K562 (cell line): ENCODE measurements around the gene PRKACA. TPM values are rescaled to one million over a fixed set of nuclear protein-coding genes. Genes with fewer than 3 reads are reported as not detected.

Experiments
- HDAC3 ChIP-seq: fragments of 450-650 bp; IDR thresholded peaks from 2 replicates; pipeline ENCODE4 v1.6.1; 2018; ENCODE audit warnings: borderline replicate concordance, mild to moderate bottlenecking, moderate library complexity; ENCODE audit not compliant: partially characterized antibody
- HNRNPK ChIP-seq: fragments of 200-400 bp; formaldehyde crosslinking; IDR thresholded peaks from one replicate; pipeline ENCODE4 v1.6.1; 2018; ENCODE audit warnings: mild to moderate bottlenecking, low read depth, low read length; ENCODE audit not compliant: poor library complexity, severe bottlenecking
- MTA1 ChIP-seq: fragments of 450-650 bp; IDR thresholded peaks from 2 replicates; pipeline ENCODE4 v1.6.1; 2017; ENCODE audit warnings: borderline replicate concordance
- POLR2AphosphoS2 ChIP-seq: IDR thresholded peaks from 2 replicates; pipeline ENCODE4 v1.6.1; 2012; ENCODE audit warnings: low read length, improper control_type of control experiment
- SMAD4 ChIP-seq: fragments of 250-450 bp; sonication (Bioruptor Pico); conservative IDR thresholded peaks from 2 replicates; pipeline ENCODE4 v1.8.0; 2021; ENCODE audit warnings: inconsistent platforms, mild to moderate bottlenecking, moderate library complexity
- ZNF707 ChIP-seq: fragments of 250-450 bp; sonication (Bioruptor Pico); conservative IDR thresholded peaks from 2 replicates; pipeline ENCODE4 v1.8.0; 2022; ENCODE audit warnings: inconsistent platforms, mild to moderate bottlenecking, moderate library complexity
- ZNF778 ChIP-seq: fragments of 450-650 bp; formaldehyde crosslinking; IDR thresholded peaks from 2 replicates; pipeline ENCODE4 v1.4.0; 2020; ENCODE audit warnings: mild to moderate bottlenecking, moderate library complexity
- ZSCAN29 ChIP-seq: fragments of 450-650 bp; IDR thresholded peaks from 2 replicates; pipeline ENCODE4 v1.6.1; 2017
- polyA plus RNA-seq, 8 experiments: library from polyadenylated mRNA; depleted of rRNA in 4 of 8; stranded (reverse) in 5 of 8; unstranded in 3 of 8; fragments of >200 nt; fragmentation: Nextera tagmentation in 2 of 8; fragmentation: Illumina TruSeq in 1 of 8; extraction: Ambion mirVana in 2 of 8; extraction: Trizol in 1 of 8; gene quantifications; 2 replicates each; pipeline versions ENCODE4 v1.2.1 to v1.2.3, GENCODE V29; 2011 to 2014; ENCODE audit warnings: inconsistent platforms in 1 of 8, missing spikeins in 1 of 8
- total RNA-seq, 7 experiments: library from RNA; depleted of rRNA in 6 of 7; stranded (reverse); fragments of >200 nt in 6 of 7; fragmentation: Illumina TruSeq in 2 of 7; extraction: Trizol in 2 of 7; gene quantifications; 2 replicates each; pipeline versions ENCODE4 v1.2.1 to v1.2.3, GENCODE V29; 2011 to 2021; ENCODE audit warnings: low replicate concordance in 1 of 7
- TF ChIP-seq, protein P1 (sequence below), 2 experiments: fragments of 450-650 bp; IDR thresholded peaks; 2 replicates each; pipeline ENCODE4 v1.6.1; 2016; ENCODE audit warnings: mild to moderate bottlenecking in 2 of 2, borderline replicate concordance in 1 of 2, low read depth in 1 of 2, moderate library complexity in 1 of 2
- TF ChIP-seq, protein P2 (sequence below): fragments of 150-350 bp; conservative IDR thresholded peaks from 2 replicates; pipeline ENCODE4 v1.6.1; 2014; ENCODE audit warnings: low read length
- TF ChIP-seq, protein P3 (sequence below): sonication (generic); formaldehyde crosslinking; IDR thresholded peaks from 2 replicates; pipeline ENCODE4 v1.8.0; 2022; ENCODE audit warnings: mild to moderate bottlenecking, missing genetic modification reagents
- TF ChIP-seq, protein P4 (sequence below): sonication (generic); formaldehyde crosslinking; IDR thresholded peaks from 2 replicates; pipeline ENCODE4 v1.8.1; 2023; ENCODE audit warnings: mild to moderate bottlenecking, missing genetic modification reagents, moderate library complexity

The PRKACA gene
- total and polyA plus RNA-seq, 9 of the 15 experiments (the other 6 are each of a cell fraction or from before 2014, with no cell fraction given), result 1.2 to 63.1 (median 13.0) TPM

DNA sequence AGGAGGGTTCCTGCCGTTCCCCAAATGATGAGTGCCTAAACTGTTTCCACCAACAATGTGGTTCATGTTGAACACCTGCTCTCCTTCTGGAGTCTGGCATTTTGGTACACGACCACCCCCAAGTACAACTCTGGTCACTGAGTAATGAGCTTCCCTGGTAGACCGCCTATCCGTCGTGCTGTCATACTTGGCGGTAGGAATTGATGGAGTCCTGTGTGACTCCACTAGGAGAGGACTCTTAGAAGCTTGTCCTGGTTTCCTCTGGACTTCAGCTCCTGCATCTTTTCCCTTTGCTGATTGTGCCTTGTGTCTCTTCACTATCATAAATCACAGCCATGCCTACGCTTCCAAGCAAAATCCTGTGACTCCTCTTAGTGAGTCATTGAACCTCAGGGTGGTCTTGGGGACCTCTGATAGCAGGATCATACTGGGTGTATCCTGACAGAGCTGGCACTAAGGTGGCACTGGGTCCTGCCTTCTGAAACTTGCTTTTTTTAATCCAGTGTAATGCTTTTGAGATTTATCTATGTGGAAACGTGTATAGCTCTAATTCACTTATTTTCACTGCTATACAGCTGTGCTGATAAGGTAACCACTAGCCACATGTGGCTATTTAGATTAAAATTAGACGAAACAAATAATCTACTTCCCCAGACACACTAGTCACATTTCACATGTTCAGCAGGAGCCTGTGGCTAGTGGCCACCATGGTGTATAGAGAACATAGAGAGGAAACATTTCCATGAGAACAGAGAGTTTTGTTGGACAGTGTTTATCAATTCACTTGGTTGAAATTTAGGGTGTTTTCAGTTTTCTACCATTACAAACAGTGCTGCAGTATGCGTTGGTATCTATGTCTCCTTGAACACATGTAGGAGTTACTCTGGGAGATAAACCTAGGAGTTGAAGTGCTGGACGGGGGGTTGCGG is 25.0 kb upstream of the PRKACA start (continued):
- TF ChIP-seq, protein P1, sequence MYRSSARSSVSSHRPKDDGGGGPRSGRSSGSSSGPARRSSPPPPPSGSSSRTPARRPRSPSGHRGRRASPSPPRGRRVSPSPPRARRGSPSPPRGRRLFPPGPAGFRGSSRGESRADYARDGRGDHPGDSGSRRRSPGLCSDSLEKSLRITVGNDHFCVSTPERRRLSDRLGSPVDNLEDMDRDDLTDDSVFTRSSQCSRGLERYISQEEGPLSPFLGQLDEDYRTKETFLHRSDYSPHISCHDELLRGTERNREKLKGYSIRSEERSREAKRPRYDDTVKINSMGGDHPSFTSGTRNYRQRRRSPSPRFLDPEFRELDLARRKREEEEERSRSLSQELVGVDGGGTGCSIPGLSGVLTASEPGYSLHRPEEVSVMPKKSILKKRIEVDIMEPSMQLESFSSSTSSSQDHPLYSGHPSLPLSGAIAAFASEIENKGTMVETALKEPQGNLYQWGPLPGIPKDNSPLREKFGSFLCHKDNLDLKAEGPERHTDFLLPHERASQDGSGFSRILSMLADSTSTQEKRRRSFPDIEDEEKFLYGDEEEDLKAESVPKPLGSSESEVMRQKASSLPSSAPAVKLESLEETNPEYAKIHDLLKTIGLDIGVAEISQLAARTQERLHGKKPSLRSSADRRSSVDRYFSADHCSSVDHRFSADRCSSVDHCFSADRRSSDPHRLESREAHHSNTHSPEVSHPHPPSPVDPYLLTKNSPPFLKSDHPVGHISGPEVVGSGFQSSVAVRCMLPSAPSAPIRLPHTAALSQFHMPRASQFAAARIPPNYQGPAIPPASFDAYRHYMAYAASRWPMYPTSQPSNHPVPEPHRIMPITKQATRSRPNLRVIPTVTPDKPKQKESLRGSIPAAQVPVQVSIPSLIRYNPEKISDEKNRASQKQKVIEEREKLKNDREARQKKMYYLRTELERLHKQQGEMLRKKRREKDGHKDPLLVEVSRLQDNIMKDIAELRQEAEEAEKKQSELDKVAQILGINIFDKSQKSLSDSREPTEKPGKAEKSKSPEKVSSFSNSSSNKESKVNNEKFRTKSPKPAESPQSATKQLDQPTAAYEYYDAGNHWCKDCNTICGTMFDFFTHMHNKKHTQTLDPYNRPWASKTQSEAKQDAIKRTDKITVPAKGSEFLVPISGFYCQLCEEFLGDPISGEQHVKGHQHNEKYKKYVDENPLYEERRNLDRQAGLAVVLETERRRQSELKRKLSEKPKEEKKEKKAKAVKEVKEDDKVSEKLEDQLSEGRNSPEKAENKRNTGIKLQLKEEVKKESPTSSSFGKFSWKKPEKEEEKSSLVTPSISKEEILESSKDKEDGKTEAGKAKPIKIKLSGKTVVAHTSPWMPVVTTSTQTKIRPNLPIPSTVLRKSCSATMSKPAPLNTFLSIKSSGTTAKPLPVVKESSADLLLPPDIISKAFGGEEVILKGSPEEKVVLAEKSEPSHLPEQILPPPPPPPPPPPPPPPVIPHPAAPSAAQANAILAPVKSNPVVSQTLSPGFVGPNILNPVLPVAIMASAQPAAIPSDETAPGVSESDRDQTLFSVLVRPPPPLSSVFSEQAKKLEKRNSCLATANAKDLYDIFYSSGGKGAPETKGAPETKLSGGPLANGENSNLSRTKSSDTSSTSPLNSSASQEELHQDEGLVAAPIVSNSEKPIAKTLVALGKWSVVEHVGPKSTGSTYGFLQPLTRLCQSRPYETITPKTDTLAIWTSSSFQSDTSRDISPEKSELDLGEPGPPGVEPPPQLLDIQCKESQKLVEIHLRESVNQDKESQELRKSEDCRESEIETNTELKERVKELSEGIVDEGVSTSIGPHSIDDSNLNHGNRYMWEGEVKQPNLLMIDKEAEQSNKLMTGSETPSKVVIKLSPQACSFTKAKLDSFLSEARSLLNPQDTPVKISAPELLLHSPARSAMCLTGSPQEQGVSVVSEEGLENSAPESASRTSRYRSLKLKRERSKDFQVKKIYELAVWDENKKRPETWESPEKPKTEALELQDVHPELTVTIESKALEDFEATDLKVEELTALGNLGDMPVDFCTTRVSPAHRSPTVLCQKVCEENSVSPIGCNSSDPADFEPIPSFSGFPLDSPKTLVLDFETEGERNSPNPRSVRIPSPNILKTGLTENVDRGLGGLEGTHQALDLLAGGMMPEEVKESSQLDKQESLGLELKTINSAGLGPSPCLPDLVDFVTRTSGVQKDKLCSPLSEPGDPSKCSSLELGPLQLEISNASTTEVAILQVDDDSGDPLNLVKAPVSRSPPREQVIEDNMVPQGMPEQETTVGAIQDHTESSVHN (IDR thresholded peaks at IDR 0.05; ENCODE audit: borderline replicate concordance in 1 of 2, low read depth in 1 of 2), result 0 out of 4 replicates have a peak, but pooled peaks of 1 of the 2 experiments have one; percentile 43
- TF ChIP-seq SMAD4 (CRISPR knock-in tag) (peak; percentile 98), ZSCAN29 (no peak), ZNF778 (CRISPR knock-in tag) (no peak), HNRNPK (no peak), POLR2AphosphoS2 (no peak), ZNF707 (CRISPR knock-in tag) (no peak), MTA1 (peak; percentile 83), HDAC3 (peak; percentile 92)
- TF ChIP-seq, protein P2, sequence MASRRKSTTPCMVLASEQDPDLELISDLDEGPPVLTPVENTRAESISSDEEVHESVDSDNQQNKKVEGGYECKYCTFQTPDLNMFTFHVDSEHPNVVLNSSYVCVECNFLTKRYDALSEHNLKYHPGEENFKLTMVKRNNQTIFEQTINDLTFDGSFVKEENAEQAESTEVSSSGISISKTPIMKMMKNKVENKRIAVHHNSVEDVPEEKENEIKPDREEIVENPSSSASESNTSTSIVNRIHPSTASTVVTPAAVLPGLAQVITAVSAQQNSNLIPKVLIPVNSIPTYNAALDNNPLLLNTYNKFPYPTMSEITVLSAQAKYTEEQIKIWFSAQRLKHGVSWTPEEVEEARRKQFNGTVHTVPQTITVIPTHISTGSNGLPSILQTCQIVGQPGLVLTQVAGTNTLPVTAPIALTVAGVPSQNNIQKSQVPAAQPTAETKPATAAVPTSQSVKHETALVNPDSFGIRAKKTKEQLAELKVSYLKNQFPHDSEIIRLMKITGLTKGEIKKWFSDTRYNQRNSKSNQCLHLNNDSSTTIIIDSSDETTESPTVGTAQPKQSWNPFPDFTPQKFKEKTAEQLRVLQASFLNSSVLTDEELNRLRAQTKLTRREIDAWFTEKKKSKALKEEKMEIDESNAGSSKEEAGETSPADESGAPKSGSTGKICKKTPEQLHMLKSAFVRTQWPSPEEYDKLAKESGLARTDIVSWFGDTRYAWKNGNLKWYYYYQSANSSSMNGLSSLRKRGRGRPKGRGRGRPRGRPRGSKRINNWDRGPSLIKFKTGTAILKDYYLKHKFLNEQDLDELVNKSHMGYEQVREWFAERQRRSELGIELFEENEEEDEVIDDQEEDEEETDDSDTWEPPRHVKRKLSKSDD, result no peak
- TF ChIP-seq, protein P3, sequence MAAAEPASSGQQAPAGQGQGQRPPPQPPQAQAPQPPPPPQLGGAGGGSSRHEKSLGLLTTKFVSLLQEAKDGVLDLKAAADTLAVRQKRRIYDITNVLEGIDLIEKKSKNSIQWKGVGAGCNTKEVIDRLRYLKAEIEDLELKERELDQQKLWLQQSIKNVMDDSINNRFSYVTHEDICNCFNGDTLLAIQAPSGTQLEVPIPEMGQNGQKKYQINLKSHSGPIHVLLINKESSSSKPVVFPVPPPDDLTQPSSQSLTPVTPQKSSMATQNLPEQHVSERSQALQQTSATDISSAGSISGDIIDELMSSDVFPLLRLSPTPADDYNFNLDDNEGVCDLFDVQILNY, result no peak
- TF ChIP-seq, protein P4, sequence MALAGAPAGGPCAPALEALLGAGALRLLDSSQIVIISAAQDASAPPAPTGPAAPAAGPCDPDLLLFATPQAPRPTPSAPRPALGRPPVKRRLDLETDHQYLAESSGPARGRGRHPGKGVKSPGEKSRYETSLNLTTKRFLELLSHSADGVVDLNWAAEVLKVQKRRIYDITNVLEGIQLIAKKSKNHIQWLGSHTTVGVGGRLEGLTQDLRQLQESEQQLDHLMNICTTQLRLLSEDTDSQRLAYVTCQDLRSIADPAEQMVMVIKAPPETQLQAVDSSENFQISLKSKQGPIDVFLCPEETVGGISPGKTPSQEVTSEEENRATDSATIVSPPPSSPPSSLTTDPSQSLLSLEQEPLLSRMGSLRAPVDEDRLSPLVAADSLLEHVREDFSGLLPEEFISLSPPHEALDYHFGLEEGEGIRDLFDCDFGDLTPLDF, result no peak
